ENCODE data around the gene SSTR5.

The SSTR5 gene

DNA sequence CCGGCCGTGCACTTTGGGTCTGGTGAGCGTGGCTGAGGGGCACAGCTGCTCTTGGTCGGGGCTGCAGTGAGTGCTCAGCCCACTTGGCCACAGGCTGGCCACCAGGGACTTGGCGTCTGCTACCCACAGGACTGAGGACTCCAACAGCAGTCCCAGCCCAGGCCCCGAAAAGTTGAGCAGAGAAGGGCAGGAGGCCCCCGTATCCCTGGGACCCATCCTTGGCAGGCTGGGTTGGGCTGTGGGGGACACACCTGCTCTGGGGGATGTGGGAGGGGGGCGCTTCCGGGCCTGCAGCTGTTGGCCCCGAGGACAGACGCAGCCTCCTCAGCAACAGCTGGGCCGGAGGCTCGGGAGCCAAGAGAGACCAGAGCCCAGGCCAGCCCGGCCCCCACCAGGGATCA, 19.4 kb upstream of the SSTR5 start:
- in situ Hi-C loops (cut with HindIII; ENCODE audit: low sequenced_read_pairs), result no loop called here
- no peak for DNase-seq (ENCODE audit: low read depth)
- no peak overlapping the region for H3K4me3 ChIP-seq (ENCODE audit: low read depth, low read length)

DNA sequence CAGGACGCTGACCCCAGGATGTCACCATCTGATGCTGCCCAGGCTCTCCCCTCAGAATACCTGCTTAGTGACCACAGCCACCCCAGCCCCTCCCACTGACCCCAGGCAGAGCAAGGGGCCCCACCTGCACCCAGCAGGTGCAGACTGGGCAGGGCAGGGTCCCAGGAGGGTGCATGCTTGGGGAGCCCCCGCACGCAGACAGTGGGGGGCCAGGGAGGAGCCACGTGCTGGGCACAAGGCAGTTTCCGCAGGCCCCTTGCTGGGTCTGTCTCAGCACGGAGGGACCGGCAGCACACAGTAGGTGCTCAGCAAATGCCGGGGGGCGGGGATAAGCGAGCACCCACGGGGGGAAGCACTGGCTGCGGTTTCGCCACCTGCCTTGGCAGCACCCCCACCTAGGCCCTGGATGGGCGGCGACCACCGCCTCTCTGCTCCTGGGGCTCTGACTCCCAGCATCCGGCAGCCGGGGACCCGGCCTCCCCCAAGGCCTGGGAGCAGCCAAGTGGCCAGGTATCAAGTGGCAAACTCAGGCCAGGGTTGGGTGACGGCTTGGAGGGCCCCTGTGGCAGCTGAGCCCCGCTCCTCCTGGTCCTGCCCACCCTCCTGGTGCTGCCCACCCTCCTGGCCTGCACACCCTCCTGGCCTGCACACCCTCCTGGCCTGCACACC, 18.7 kb upstream of the SSTR5 start:
- no peak for DNase-seq (ENCODE audit: low read depth)
- no peak overlapping the region for H3K4me3 ChIP-seq (ENCODE audit: low read depth, low read length)
- in situ Hi-C loops (cut with HindIII; ENCODE audit: low sequenced_read_pairs), result no loop called here
- TF ChIP-seq, protein P1, sequence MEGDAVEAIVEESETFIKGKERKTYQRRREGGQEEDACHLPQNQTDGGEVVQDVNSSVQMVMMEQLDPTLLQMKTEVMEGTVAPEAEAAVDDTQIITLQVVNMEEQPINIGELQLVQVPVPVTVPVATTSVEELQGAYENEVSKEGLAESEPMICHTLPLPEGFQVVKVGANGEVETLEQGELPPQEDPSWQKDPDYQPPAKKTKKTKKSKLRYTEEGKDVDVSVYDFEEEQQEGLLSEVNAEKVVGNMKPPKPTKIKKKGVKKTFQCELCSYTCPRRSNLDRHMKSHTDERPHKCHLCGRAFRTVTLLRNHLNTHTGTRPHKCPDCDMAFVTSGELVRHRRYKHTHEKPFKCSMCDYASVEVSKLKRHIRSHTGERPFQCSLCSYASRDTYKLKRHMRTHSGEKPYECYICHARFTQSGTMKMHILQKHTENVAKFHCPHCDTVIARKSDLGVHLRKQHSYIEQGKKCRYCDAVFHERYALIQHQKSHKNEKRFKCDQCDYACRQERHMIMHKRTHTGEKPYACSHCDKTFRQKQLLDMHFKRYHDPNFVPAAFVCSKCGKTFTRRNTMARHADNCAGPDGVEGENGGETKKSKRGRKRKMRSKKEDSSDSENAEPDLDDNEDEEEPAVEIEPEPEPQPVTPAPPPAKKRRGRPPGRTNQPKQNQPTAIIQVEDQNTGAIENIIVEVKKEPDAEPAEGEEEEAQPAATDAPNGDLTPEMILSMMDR (IDR thresholded peaks at IDR 0.05; ENCODE audit: low read depth, low read length, missing control alignments), result no peak

More for the DNA sequence above, 19.4 kb upstream of the SSTR5 start:
- TF ChIP-seq, protein P1 (IDR thresholded peaks at IDR 0.05; ENCODE audit: low read depth, low read length, missing control alignments), result no peak

DNA sequence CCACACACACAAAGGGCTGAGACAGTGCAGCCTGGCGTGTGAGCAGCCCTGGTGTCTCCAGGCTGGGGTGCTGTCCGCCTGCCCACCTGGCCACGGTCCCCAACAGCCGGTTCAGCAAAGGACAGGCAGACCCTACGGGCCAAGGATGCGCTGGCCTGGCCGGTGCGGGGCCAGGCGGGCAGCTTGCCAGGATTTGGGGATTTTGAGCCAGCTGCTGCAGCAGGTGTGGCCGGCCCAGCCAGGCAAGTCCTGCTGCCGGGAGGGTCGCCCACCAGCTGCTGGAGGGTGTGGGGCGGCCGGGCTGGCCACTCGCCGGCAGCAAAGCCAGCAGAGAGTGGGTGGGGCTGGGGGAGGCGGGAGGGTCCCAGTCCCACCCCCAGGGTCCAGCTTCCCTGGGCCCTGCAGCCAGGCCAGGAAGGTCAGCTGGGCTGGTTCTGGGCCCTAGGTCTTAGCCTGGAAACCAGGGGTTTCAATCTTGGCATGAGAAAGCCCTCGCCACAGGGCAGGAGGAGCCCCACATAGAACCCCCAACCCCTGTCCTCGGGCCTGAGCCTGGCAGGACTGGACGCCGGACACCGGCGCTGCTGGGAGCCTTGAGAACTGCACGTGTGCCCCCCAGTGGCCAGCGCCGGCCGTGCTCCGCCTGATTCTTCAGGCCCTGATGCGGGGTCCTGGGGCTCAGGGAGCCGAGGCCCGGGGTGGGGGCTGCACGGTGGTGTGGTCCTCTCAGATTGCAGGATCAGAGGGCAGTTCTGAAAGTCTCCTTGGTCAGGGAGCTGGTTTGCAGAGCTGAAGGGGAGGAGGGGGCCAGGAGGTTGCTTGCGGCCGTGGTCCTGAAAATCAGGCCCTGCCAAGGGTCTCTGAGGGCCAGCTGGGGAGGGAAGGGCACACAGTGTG, 17.6 kb upstream of the SSTR5 start:
- TF ChIP-seq, protein P1 (IDR thresholded peaks at IDR 0.05; ENCODE audit: low read depth, low read length, missing control alignments), result peak; percentile 75
- no peak overlapping the region for H3K4me3 ChIP-seq (ENCODE audit: low read depth, low read length)
- in situ Hi-C loops (cut with HindIII; ENCODE audit: low sequenced_read_pairs), result no loop called here
- peak; percentile 5 for DNase-seq (ENCODE audit: low read depth)

DNA sequence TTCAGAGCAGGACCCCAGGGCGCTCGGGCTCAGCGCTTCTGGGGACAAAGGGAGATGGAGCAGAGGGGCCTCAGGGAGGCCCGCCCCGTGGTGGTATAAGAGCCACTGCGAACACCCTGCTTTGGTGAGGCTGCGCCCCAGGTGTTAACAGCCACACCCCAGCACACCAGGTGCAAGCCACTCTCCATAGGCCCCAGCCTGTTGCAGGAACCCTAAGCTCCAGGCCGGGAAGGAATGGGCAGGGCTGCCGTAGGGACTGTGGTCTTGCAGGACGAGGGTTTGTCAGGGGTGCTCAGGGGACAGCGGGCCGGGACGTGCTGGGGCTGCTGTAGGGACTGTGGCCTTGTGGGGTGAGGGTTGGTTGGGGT, 17.0 kb upstream of the SSTR5 start:
- in situ Hi-C loops (cut with HindIII; ENCODE audit: low sequenced_read_pairs), result no loop called here
- TF ChIP-seq, protein P1 (IDR thresholded peaks at IDR 0.05; ENCODE audit: low read depth, low read length, missing control alignments), result no peak
- no peak for DNase-seq (ENCODE audit: low read depth)
- no peak overlapping the region for H3K4me3 ChIP-seq (ENCODE audit: low read depth, low read length)

DNA sequence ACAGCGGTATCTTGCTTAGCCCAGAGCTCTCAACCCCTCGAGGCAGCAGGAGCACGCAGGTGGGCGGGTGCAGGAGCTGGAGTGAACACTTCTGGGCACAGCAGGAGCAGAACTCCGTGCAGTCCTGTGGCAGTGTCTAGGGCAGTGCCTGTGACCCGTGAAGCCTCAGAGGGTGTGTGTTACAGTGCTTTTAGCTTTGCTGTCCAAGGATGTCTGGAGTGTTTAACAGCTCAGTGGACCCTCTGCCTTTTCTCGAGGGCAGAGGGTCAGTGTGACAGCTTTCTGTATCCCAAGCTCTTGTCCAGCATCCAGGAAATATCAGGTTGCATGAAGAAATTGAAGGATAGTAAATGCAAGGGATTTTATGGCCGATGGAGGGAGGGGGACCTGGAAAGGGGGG, 16.4 kb upstream of the SSTR5 start:
- no peak overlapping the region for H3K4me3 ChIP-seq (ENCODE audit: low read depth, low read length)
- no peak for DNase-seq (ENCODE audit: low read depth)
- TF ChIP-seq, protein P1 (IDR thresholded peaks at IDR 0.05; ENCODE audit: low read depth, low read length, missing control alignments), result no peak
- in situ Hi-C loops (cut with HindIII; ENCODE audit: low sequenced_read_pairs), result no loop called here

DNA sequence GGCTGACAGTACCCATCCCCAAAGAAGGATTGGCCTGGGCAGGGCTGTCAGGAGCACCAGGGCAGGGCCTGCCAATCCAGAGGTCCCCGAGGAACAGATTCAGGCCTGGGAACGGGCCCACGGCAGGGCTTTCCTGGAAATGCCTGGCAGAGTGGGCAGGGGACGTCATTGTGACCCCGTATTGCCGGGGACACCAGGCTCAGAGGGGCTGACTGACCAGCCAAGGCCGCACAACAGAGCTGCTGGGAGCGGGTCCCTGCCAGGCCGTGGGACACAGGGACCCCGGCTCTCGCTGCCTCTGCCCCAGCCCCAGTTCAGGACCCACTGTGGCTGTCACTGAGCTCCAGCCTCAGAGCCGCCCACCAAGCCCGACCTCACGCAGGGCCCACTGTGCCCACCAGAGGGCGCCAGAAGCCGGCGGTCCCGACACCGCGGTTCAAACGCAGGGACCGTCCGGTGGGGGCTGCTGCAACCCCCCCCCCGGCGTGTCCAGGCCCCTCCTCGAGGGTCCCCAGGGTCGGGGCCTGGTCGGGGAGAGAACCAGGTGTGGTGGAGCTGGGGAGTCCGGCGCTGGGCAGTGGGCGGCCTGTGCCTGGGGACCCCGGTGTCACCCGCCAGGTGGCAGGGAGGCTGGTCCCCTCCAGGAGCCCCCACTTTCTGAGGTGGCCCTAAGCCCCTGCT, 15.2 kb upstream of the SSTR5 start:
- H3K4me3 ChIP-seq (ENCODE audit: low read depth, low read length), result no peak overlapping the region
- DNase-seq (ENCODE audit: low read depth), result no peak
- in situ Hi-C loops (cut with HindIII; ENCODE audit: low sequenced_read_pairs), result no loop called here
- TF ChIP-seq, protein P1 (IDR thresholded peaks at IDR 0.05; ENCODE audit: low read depth, low read length, missing control alignments), result peak; percentile 54
